ENCODE measurements around the gene PEX6. TPM values are rescaled to one million over a fixed set of nuclear protein-coding genes. Genes with fewer than 3 reads are reported as not detected.
A peak's percentile ranks its signal among the peaks of the same experiment; 100 is the strongest.

PEX6 gene
- total RNA-seq, 1 experiment from 2014 or later = 15.6 TPM

GRCh38 chr6:42962096-42962495 is 16.9 kb downstream of the PEX6 start:
- H4K91ac ChIP-seq (ENCODE audit: insufficient read length, low read depth, low read length) = no peak overlapping the region
- 0 out of 5 replicates have a peak, but pooled peaks cover 0 to 2% of the 10 kb centered on the region in 2 experiments for H3K9me3 Mint-ChIP-seq
- H3K36me3 Mint-ChIP-seq (ENCODE audit: insufficient read depth in 1 of 3, low read depth in 3 of 3) = peaks cover 0 to 27% (median 9%) of the 10 kb centered on the region in 3 experiments; a peak in 4 of 7 replicates
- peaks cover 10% of the 10 kb centered on the region for H3K23me2 ChIP-seq (ENCODE audit: insufficient read length, low read depth, low read length, poor library complexity, severe bottlenecking)
- H4K5ac ChIP-seq (ENCODE audit: insufficient read length, low read depth, low read length) = no peak overlapping the region
- no peak overlapping the region for H3K27ac ChIP-seq (ENCODE audit: insufficient read length, low read depth, low read length)
- peaks cover 15 to 16% of the 10 kb centered on the region in 2 experiments for H3K4me1 Mint-ChIP-seq
- WGBS (ENCODE audit: extremely low coverage, insufficient read length, low lambda C conversion rate) = no CpG with 5 or more reads among the region's 12 CpGs
- TF ChIP-seq CTCF (conservative IDR thresholded peaks at IDR 0.05) = no peak
- H2BK12ac ChIP-seq (ENCODE audit: insufficient read length, low read depth, low read length) = no peak overlapping the region
- H3K23ac ChIP-seq (ENCODE audit: insufficient read length, low read depth, low read length) = no peak overlapping the region
- no peaks in the 10 kb centered on the region for H3K4me1 ChIP-seq (ENCODE audit: insufficient read depth, low read length)
- H3K18ac ChIP-seq (ENCODE audit: insufficient read length, low read depth, low read length) = no peak overlapping the region
- no peak overlapping the region for H4K8ac ChIP-seq (replicated peaks; ENCODE audit: insufficient read length, low read depth, low read length)
- H2BK5ac ChIP-seq (ENCODE audit: insufficient read length, low read length) = no peak overlapping the region
- no peak overlapping the region for H3T11ph ChIP-seq (ENCODE audit: low read length)
- no peak overlapping the region for H3K14ac ChIP-seq (ENCODE audit: insufficient read depth, low read length)
- peak overlapping the region in 1 of 2 experiments; percentile 62; a peak in 1 of 5 replicates for H3K4me3 Mint-ChIP-seq
- H3K4ac ChIP-seq (ENCODE audit: low read depth, low read length) = no peak overlapping the region
- H2BK120ac ChIP-seq (ENCODE audit: low read depth, low read length, poor library complexity, severe bottlenecking) = no peak overlapping the region
- DNase-seq = no peak
- no peak overlapping the region for H2BK15ac ChIP-seq (ENCODE audit: low read depth, low read length)
- H2AK5ac ChIP-seq (ENCODE audit: insufficient read length, low read length) = no peak overlapping the region
- H3K56ac ChIP-seq (ENCODE audit: insufficient read length, low read depth, low read length) = no peak overlapping the region
- H3K27me3 Mint-ChIP-seq (ENCODE audit: low read depth) = peaks cover 36% of the 10 kb centered on the region
- no peak overlapping the region for H3K27ac Mint-ChIP-seq
- H3K27me3 ChIP-seq (ENCODE audit: insufficient read depth, low read length) = peaks cover 6% of the 10 kb centered on the region; the same call in 1 of the 2 replicates
- H3K9ac ChIP-seq (ENCODE audit: extremely low read depth, insufficient read length, low read length) = no peak overlapping the region
- no peak overlapping the region for H2BK20ac ChIP-seq (ENCODE audit: low read depth, low read length, poor library complexity, severe bottlenecking)
- no peak overlapping the region for H3K4me2 ChIP-seq (ENCODE audit: insufficient read depth, insufficient read length, low read length)
- H3K79me1 ChIP-seq (ENCODE audit: insufficient read depth, low read depth, low read length, poor library complexity, severe bottlenecking) = no peaks in the 10 kb centered on the region
- no peaks in the 10 kb centered on the region for H3K9me3 ChIP-seq (ENCODE audit: control insufficient read depth, low read depth, low read length)
- H3K79me2 ChIP-seq (ENCODE audit: insufficient read depth, low read length) = no peaks in the 10 kb centered on the region
- H4K20me1 ChIP-seq (ENCODE audit: control insufficient read depth, insufficient read depth, insufficient read length) = no peaks in the 10 kb centered on the region
- H2AFZ ChIP-seq (ENCODE audit: low read length) = no peak overlapping the region
